Measurements from ENCODE around the gene TEKTIP1.
"Not testable (repeated sequence)": the region's sequence is repeated elsewhere in the genome, so short reads cannot be mapped to it uniquely, and the experiment has no call there.

TEKTIP1 gene

GRCh38 chr19:3557461-3558248 lies 18.7 kb downstream of the TEKTIP1 start, which contains the start of gene MFSD12:
MFSD12 (minus strand) TSS chr19:3557586; CDS start chr19:3557403, 183 bp downstream.
- peak within 1 kb of the TSS; percentile 71 to 80 for H3K27ac ChIP-seq (ENCODE audit: low read depth in 2 of 2, low read length in 2 of 2)
- H3K4me3 ChIP-seq (ENCODE audit: low read length in 2 of 2), result peak within 1 kb of the TSS; percentile 81 to 82
- peaks cover 12 to 13% of the 10 kb centered on the region in 2 donors for H3K4me1 ChIP-seq (ENCODE audit: control insufficient read depth in 2 of 2, insufficient read depth in 2 of 2, low read length in 2 of 2)
- no peaks in the 10 kb centered on the region for H3K27me3 ChIP-seq (ENCODE audit: control insufficient read depth in 2 of 2, insufficient read depth in 2 of 2, low read length in 2 of 2)
- peak within 1 kb of the TSS; percentile 55 to 83 for H3K9ac ChIP-seq (ENCODE audit: low read depth in 1 of 2, low read length in 2 of 2)
- H3K36me3 ChIP-seq (ENCODE audit: control insufficient read depth in 2 of 2, insufficient read depth in 2 of 2, low read length in 2 of 2), result no peaks in the 10 kb centered on the region
- H3K9me3 ChIP-seq (ENCODE audit: control insufficient read depth in 2 of 2, low read length in 2 of 2), result no peaks in the 10 kb centered on the region

DNA sequence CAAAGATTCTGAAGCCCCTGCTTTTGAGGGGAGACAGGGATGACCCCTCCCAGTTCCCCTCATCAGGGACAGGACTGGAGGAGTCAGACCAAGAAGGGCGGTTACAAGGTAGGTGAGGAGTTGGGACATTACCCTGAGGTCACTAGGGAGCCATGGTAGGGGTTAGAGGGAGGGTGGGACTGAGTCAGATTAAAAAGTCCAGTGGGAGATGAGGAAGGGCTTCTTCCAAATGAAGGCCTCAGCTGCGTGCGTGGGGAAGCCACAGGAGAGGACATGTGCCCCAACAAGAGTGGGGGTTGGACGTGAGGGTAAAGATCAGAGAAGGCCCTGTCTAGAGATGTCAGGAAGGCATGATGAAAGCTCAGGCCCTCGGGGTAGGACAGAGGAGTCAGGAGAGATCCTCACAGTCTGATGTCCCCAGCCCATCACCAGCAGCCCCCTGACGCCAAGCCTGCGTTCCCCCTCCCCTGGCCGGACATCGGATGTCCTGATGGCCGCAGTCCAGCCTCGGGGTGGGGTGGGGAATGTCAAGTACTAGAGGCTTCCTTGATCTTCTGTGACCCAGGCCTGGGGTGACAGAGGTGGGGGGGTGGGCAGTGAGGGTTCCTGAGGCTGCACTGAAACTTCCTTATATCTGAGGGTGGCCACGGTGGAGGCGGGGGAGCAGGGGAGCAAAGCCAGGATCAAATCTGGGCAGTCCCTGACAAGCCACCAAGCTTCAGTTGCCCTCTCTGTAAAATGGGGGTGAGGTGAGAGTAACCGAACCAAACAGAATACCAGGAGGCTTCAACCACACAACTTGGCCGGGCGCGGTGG lies 24.9 kb downstream of the TEKTIP1 start:
- no peak overlapping the region for H3K27ac ChIP-seq (ENCODE audit: low read depth in 2 of 2, low read length in 2 of 2)
- no peak overlapping the region for H3K9ac ChIP-seq (ENCODE audit: low read depth in 1 of 2, low read length in 2 of 2)
- H3K27me3 ChIP-seq (ENCODE audit: control insufficient read depth in 2 of 2, insufficient read depth in 2 of 2, low read length in 2 of 2), result no peaks in the 10 kb centered on the region
- H3K4me3 ChIP-seq (ENCODE audit: low read length in 2 of 2), result no peak overlapping the region
- H3K4me1 ChIP-seq (ENCODE audit: control insufficient read depth in 2 of 2, insufficient read depth in 2 of 2, low read length in 2 of 2), result no peaks in the 10 kb centered on the region
- no peaks in the 10 kb centered on the region for H3K9me3 ChIP-seq (ENCODE audit: control insufficient read depth in 2 of 2, low read length in 2 of 2)
- H3K36me3 ChIP-seq (ENCODE audit: control insufficient read depth in 2 of 2, insufficient read depth in 2 of 2, low read length in 2 of 2), result no peaks in the 10 kb centered on the region

GRCh38 chr19:3565139-3565538 lies 26.2 kb downstream of the TEKTIP1 start:
- Histone ChIP-seq H3K9ac (ENCODE audit: low read depth in 1 of 2, low read length in 2 of 2) (no peak overlapping the region), H3K27me3 (ENCODE audit: control insufficient read depth in 2 of 2, insufficient read depth in 2 of 2, low read length in 2 of 2) (no peaks in the 10 kb centered on the region), H3K4me3 (ENCODE audit: low read length in 2 of 2) (no peak overlapping the region), H3K4me1 (ENCODE audit: control insufficient read depth in 2 of 2, insufficient read depth in 2 of 2, low read length in 2 of 2) (no peaks in the 10 kb centered on the region), H3K27ac (ENCODE audit: low read depth in 2 of 2, low read length in 2 of 2) (no peak overlapping the region), H3K9me3 (ENCODE audit: control insufficient read depth in 2 of 2, low read length in 2 of 2) (no peaks in the 10 kb centered on the region), H3K36me3 (ENCODE audit: control insufficient read depth in 2 of 2, insufficient read depth in 2 of 2, low read length in 2 of 2) (no peaks in the 10 kb centered on the region)

DNA sequence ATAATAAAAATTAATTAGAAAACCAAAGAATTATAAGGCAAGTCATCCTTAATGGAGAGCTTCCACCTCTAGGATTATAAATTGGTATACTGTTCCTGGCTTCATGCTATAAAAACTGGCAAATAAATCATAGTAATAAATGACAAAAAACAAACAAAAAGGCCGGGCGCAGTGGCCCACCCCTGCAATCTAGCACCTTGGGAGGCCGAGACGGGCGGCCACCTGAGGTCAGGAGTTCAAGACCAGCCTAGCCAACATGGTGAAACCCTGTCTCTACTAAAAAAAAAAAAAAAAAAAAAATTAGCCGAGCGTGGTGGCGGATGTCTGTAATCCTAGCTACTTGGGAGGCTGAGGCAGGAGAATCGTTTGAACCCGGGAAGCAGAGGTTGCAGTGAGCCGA lies 31.1 kb downstream of the TEKTIP1 start:
- H3K4me3 ChIP-seq (ENCODE audit: low read length in 2 of 2); H3K27me3 ChIP-seq (ENCODE audit: control insufficient read depth in 2 of 2, insufficient read depth in 2 of 2, low read length in 2 of 2); H3K9ac ChIP-seq (ENCODE audit: low read depth in 1 of 2, low read length in 2 of 2); H3K27ac ChIP-seq (ENCODE audit: low read depth in 2 of 2, low read length in 2 of 2); H3K9me3 ChIP-seq (ENCODE audit: control insufficient read depth in 2 of 2, low read length in 2 of 2); H3K36me3 ChIP-seq (ENCODE audit: control insufficient read depth in 2 of 2, insufficient read depth in 2 of 2, low read length in 2 of 2): not testable (repeated sequence)
- H3K4me1 ChIP-seq (ENCODE audit: control insufficient read depth in 2 of 2, insufficient read depth in 2 of 2, low read length in 2 of 2), result peaks cover 12% of the 10 kb centered on the region in 2 donors

DNA sequence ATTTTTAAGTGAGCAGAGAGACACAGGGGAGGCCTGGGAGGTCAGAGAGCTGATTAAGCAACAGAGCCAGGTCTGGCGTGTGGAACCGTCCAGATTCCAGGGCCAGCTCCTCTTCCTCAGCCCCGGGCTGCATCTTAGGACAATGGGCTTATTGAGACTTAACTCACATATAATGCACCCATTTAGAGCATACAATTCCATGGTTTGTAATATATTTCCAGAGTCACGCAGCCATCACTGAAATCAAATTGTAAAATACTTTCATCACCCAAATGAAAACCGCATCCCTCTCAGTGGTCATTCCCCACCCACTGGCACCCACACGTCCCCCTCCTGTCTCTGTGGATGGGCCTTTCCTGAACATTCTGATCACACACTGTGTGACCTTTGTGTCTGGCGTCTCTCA lies 31.6 kb downstream of the TEKTIP1 start:
- Histone ChIP-seq H3K4me1 (ENCODE audit: control insufficient read depth in 2 of 2, insufficient read depth in 2 of 2, low read length in 2 of 2) (peaks cover 12% of the 10 kb centered on the region in 2 donors), H3K36me3 (ENCODE audit: control insufficient read depth in 2 of 2, insufficient read depth in 2 of 2, low read length in 2 of 2) (peaks cover 0 to 5% of the 10 kb centered on the region in 2 donors), H3K9me3 (ENCODE audit: control insufficient read depth in 2 of 2, low read length in 2 of 2) (no peaks in the 10 kb centered on the region), H3K27ac (ENCODE audit: low read depth in 2 of 2, low read length in 2 of 2) (no peak overlapping the region), H3K4me3 (ENCODE audit: low read length in 2 of 2) (no peak overlapping the region), H3K27me3 (ENCODE audit: control insufficient read depth in 2 of 2, insufficient read depth in 2 of 2, low read length in 2 of 2) (no peaks in the 10 kb centered on the region), H3K9ac (ENCODE audit: low read depth in 1 of 2, low read length in 2 of 2) (no peak overlapping the region)

DNA sequence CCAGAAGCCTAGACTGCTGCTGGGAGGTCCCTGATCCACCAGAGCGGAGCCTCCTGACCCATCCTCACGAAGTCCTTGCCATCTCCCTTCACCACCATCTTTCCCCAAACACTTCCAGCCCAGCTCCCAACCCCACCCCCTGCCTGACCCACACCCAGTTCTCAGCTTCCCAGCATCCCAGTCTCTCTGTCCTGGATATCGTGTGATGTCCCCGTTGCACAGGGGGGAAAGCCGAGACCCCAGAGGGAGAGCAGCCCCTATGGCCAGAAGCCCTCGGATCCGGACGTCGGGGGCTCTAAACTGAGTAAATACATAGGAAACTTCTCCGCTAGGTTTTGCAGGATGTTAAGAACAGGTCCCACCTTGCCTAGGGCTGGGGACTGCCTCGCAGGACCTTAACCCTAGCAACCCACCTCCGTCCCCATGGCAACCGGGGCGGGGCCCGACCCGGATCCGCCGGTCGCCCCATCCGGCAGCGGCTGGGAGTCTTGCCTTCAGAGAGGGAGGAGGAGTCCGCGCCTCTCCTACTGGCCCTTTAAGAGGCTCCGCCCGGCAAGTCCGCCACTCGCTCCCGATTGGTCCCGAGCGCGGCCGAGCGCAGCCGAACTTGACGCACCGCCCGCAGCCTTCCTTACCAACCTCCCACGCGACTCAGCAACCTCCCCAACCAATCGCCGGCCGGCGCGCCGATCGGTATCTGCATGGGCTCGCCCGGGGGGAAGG lies 33.3 kb downstream of the TEKTIP1 start:
- Histone ChIP-seq H3K9ac (ENCODE audit: low read depth in 1 of 2, low read length in 2 of 2) (peak overlapping the region; percentile 61 to 68), H3K4me3 (ENCODE audit: low read length in 2 of 2) (peak overlapping the region; percentile 67 to 80), H3K36me3 (ENCODE audit: control insufficient read depth in 2 of 2, insufficient read depth in 2 of 2, low read length in 2 of 2) (peaks cover 0 to 5% of the 10 kb centered on the region in 2 donors), H3K27ac (ENCODE audit: low read depth in 2 of 2, low read length in 2 of 2) (peak overlapping the region; percentile 2 to 67), H3K4me1 (ENCODE audit: control insufficient read depth in 2 of 2, insufficient read depth in 2 of 2, low read length in 2 of 2) (peaks cover 22 to 23% of the 10 kb centered on the region in 2 donors), H3K9me3 (ENCODE audit: control insufficient read depth in 2 of 2, low read length in 2 of 2) (no peaks in the 10 kb centered on the region), H3K27me3 (ENCODE audit: control insufficient read depth in 2 of 2, insufficient read depth in 2 of 2, low read length in 2 of 2) (no peaks in the 10 kb centered on the region)

GRCh38 chr19:3572855-3573161 lies 33.8 kb downstream of the TEKTIP1 start, which contains the start of gene HMG20B:
HMG20B (plus strand) TSS chr19:3572944; CDS start chr19:3573310, 366 bp downstream.
- H3K4me3 ChIP-seq (ENCODE audit: low read length in 2 of 2), result peak within 1 kb of the TSS; percentile 80
- peaks cover 0 to 5% of the 10 kb centered on the region in 2 donors for H3K36me3 ChIP-seq (ENCODE audit: control insufficient read depth in 2 of 2, insufficient read depth in 2 of 2, low read length in 2 of 2)
- peak within 1 kb of the TSS; percentile 68 to 87 for H3K9ac ChIP-seq (ENCODE audit: low read depth in 1 of 2, low read length in 2 of 2)
- no peaks in the 10 kb centered on the region for H3K27me3 ChIP-seq (ENCODE audit: control insufficient read depth in 2 of 2, insufficient read depth in 2 of 2, low read length in 2 of 2)
- no peaks in the 10 kb centered on the region for H3K9me3 ChIP-seq (ENCODE audit: control insufficient read depth in 2 of 2, low read length in 2 of 2)
- peaks cover 22 to 23% of the 10 kb centered on the region in 2 donors for H3K4me1 ChIP-seq (ENCODE audit: control insufficient read depth in 2 of 2, insufficient read depth in 2 of 2, low read length in 2 of 2)
- H3K27ac ChIP-seq (ENCODE audit: low read depth in 2 of 2, low read length in 2 of 2), result peak within 1 kb of the TSS; percentile 77 to 78

GRCh38 chr19:3573162-3573857 lies 34.3 kb downstream of the TEKTIP1 start:
- Histone ChIP-seq H3K36me3 (ENCODE audit: control insufficient read depth in 2 of 2, insufficient read depth in 2 of 2, low read length in 2 of 2) (peaks cover 0 to 5% of the 10 kb centered on the region in 2 donors), H3K27me3 (ENCODE audit: control insufficient read depth in 2 of 2, insufficient read depth in 2 of 2, low read length in 2 of 2) (no peaks in the 10 kb centered on the region), H3K4me1 (ENCODE audit: control insufficient read depth in 2 of 2, insufficient read depth in 2 of 2, low read length in 2 of 2) (peaks cover 22 to 23% of the 10 kb centered on the region in 2 donors), H3K9me3 (ENCODE audit: control insufficient read depth in 2 of 2, low read length in 2 of 2) (no peaks in the 10 kb centered on the region), H3K27ac (ENCODE audit: low read depth in 2 of 2, low read length in 2 of 2) (peak overlapping the region; percentile 77 to 78), H3K4me3 (ENCODE audit: low read length in 2 of 2) (peak overlapping the region; percentile 76 to 80), H3K9ac (ENCODE audit: low read depth in 1 of 2, low read length in 2 of 2) (peak overlapping the region; percentile 68 to 87)

DNA sequence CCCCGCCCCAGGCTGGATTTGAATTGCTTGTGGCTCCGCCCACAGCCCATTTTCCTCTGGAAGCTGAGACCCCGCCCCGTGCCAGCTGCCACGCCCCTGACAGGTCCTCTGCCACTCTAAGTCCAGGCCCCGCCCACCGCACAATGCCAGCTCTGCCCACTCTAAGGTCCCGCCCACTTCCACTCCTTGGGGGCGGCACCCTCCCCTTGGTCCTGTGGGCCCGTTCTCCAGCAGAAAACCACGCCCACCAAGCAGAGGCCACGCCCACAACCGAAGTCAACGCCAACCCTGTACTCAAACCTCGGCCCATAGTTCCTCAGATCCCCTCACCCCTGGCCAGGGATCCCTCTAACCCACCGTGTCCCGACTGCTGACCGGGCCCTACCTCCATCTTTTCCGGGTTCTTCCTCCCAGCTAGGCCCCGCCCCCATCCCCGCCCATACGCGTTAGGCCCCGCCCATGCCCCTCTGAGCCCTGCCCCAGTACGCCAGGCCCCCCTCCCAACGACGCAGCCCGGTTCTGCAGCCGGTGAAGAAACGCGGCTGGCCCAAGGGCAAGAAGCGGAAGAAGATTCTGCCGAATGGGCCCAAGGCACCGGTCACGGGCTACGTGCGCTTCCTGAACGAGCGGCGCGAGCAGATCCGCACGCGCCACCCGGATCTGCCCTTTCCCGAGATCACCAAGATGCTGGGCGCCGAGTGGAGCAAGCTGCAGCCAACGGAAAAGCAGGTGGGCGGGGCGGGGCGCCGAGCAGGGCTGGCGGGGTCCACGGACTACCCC lies 35.1 kb downstream of the TEKTIP1 start:
- no peaks in the 10 kb centered on the region for H3K27me3 ChIP-seq (ENCODE audit: control insufficient read depth in 2 of 2, insufficient read depth in 2 of 2, low read length in 2 of 2)
- H3K36me3 ChIP-seq (ENCODE audit: control insufficient read depth in 2 of 2, insufficient read depth in 2 of 2, low read length in 2 of 2), result peaks cover 0 to 5% of the 10 kb centered on the region in 2 donors
- H3K4me3 ChIP-seq (ENCODE audit: low read length in 2 of 2), result peak overlapping the region; percentile 76 to 80
- H3K9ac ChIP-seq (ENCODE audit: low read depth in 1 of 2, low read length in 2 of 2), result no peak overlapping the region
- no peaks in the 10 kb centered on the region for H3K9me3 ChIP-seq (ENCODE audit: control insufficient read depth in 2 of 2, low read length in 2 of 2)
- H3K4me1 ChIP-seq (ENCODE audit: control insufficient read depth in 2 of 2, insufficient read depth in 2 of 2, low read length in 2 of 2), result peaks cover 22 to 23% of the 10 kb centered on the region in 2 donors
- H3K27ac ChIP-seq (ENCODE audit: low read depth in 2 of 2, low read length in 2 of 2), result peak overlapping the region; percentile 77 to 78
